ENCODE data around the gene MAL.

MAL gene

DNA sequence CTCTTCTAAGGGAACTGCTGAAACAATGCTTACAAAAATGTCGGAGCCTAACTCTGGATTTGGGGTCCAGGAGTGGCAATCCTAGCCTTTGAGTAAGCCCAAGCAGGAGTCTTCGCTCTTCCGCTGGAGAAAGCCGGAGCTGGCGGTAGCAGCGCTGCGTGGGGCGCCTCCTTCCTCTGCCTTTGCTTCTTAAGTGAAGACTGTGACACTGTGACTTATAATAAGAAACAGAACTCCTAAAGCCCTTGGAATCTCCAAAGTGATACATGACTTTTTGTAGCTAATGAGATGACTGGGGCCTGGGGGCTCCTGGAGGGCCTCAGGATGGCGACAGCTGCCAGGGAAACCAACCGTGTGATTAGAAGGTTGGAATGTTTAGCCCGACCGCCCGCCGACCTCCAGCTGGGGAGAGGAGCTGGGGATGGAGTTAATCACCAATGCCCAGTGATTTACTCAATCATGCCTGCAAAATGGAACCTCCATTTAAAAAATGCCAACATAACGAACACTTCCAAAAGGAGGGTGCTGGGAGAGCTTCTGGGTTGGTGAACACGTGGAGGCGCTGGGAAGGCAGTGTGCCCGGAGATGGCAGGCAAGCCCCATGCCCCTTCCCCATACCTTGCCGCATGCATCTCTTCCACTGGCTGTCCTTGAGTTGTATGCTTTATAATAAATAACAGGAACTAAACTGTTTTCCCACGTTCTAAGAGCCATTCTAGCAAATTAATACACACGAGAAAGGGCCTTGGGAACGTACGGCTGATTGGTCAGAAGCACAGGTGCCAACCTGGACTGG is 29.0 kb upstream of the MAL start:
- no peak for DNase-seq

DNA sequence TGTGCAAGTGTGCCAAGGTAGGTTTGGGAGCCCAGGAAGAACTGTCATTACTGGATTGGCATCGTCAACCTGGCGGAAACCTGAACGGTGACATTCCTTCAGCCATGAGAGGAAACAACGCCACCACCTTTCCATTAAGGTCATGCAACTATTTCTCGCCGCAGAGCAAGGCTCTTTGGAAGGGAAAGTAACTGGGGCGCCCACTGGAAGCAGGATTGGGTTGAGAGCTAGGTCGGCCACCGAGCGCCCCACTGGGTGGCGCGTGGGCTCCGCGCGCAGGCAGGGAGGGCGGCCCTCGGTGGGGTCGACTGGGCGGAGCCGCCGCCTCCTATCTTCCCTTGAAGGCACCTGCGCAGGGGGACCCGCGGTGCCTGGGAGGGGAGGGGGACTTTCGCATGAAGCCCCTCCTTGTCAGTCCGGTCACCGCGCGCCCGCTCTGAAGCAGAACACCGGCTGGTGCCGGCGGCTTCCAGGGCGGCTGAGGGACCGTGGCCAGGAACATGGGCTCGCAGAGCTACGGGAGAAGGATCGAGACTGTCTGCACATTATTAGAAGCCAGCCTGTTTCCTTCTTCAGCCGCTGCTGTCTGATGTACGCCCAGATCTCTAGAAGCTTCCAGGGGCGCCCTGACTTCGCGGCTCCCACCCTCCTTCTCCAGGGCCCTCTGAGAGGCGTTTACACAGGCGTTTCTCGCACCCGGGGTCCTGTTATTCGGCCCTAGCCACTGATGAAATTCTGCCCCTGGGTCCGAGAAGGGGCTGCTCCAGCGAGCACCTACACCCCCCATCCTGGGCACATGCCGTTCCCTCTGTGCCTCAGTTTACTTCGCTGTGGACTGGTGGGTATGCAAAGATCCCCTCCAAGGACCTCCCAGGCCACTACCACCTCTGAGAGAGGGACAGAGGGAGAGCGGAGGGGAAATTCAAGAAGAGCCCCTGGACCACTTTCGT is 27.3 kb upstream of the MAL start:
- no peak for DNase-seq

- DNase-seq, result no peak
These were observed 26.1 kb upstream of the MAL start for GRCh38 chr2:94999431-94999883.

- DNase-seq, result no peak
These were observed 24.4 kb upstream of the MAL start for GRCh38 chr2:95001051-95001562.

DNA sequence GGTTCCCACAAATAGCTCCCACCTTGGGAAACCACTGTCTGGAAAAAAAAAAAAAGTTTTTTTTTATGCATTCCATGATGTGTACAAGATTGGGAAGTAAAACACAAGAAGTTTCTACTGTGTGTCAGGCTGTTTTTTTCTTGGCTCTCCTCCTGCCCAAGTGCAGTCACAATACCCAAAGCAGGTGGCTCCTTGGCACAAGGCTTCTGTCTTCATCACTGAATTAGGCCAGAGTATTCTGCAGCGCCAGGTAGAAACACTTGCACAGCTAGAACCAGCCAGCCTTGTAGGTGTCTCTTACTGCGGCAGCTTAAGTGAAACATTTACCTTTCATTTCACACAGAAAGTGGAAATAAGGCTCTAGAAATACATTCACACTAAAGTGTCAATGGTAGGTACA is 23.8 kb upstream of the MAL start:
- no peak for DNase-seq

DNA sequence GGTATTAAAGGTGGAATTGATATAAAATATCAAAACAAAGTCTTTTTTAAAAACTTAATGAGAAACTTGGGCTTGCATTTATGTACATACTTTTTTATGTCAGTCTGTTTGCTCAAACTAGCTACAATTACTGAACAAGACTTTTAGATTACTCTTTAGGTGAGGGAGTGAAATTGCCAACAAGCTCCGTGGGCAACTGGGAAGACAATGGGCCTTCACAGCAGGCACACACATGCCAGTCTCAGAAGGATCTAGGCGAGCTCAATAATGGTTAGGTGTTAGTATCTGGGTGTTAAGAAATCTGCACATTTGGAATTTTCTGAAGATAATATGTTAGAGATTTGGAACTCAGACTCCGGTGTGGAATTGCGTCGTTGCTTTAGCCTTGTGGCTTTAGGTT is 23.0 kb upstream of the MAL start:
- DNase-seq, result no peak

GRCh38 chr2:95004287-95004686 is 21.2 kb upstream of the MAL start:
- no peak for DNase-seq

- no peak for DNase-seq
These were observed 20.8 kb upstream of the MAL start for GRCh38 chr2:95004711-95005110.

DNA sequence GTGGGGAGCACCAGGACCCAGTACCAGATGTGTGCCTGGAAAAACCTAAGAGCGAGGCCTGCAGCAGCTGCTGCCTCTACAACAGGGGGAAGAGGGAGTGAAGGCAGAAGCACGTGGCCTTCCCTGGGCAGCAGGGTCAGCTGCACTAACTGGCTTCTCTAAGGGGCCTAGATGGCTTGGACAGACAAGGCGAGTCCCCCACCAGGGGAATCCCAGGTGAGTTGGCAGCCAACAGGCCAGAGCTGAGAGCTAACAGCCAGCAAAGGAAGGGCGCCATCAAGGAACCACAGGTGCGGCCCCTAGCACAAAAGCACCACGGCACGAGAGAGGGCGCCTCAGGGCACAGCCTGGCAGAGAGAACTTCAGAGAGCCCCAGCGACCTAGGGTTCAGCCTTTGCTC is 19.8 kb upstream of the MAL start:
- no peak for DNase-seq

GRCh38 chr2:95006588-95006987 is 18.9 kb upstream of the MAL start:
- no peak for DNase-seq

DNA sequence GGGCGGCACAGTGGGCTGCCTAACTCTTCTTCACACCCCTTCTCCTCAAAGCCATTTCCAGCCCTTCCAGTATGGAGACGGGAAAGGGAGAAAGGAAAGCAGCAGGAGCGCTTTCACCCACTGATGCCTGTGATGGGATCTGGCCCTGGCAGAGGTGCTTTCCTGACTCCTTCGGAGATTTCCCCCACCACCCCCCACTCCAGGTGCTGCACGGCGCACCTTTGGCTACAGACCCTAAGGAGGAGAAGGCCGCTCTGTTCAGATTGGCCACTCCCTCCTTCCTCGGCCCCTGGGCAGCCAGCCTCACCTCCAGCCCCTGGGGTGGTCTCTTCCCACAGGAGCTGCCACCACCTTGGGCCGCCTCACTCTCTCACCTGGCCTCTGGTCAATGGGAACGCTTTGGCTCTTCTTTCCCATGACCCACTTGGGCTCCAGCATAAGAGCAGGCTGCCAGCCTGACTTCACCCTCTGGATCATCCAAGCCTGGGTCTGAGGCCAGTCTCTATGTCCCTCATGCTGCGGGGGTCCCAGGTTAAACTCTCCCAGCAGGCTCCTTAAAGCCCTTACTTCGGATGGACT is 18.4 kb upstream of the MAL start:
- DNase-seq, result no peak

DNA sequence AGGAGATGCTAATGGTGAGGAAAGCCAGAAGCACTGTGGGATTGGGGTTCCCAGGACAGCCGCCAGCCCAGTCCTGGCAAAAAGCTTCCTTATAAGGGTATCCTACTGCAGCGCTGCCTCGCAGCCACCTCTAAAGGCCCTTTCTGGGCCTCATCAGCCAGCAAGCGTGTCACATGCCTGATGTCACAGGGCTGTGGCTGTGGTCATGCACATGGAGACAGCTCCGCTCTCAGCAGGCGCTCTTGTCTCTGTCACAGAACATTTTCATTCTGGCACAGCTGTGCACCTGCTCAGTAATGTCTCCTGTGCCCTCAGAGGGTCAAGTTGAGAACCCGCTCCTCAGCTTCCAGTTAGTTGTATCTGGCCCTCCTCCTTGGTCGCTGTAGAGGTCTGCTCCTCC is 17.7 kb upstream of the MAL start:
- no peak for DNase-seq

DNA sequence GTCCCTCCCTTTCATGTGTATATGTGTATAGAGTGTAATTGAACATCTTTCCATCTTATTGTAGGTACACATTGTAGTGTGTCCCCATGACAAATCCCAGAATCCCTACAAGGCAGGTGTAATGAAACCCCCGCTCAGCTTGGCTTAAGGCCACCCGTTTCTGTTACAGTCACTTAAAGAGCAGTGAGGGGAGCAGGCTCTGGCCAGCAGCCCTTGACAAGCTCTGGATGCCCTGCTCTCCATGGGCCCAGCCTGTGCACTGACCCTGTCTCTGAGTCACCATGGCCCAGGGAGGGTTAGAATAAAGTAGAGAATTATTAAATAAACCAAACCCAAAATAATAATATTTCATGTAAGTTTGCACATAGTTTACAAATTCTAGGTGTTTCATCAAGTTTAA is 17.2 kb upstream of the MAL start:
- no peak for DNase-seq

DNA sequence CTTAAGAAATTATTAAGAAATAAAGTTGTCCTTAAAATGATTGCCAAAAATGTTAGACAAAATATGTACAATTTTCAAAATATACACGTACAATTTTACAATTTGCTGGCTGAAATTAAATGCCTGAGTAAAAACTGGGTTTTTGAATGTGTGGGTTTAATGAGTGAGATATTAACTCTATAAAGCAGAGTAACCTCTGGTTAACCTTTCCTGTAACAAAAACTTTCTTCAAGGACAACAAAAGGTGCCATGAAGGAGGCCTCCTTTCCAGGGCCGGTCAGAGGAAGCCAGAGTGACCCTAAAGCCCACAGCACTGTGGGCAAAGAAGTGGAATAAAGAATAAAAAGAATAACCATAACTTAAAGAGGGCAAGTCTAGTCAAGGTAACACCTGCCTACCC is 16.5 kb upstream of the MAL start:
- DNase-seq, result no peak

DNA sequence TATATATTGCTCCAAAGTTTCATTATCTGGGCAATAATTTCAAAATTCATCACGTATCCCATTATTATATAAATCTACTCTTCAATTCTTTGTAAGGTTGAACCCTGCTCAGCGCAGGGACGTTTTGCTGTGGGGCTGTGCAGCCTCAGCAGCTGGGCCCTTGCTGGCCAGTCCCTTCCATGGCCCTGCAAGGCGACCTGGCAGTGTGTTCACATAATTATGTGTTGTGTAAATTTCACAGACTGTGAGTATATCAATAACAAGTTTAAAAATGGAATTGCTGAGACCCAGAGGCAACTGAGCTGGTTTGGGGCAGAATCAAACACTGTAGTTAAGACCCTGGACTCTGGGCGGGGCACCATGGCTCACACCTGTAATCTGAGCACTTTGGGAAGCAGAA is 16.1 kb upstream of the MAL start:
- DNase-seq, result no peak

DNA sequence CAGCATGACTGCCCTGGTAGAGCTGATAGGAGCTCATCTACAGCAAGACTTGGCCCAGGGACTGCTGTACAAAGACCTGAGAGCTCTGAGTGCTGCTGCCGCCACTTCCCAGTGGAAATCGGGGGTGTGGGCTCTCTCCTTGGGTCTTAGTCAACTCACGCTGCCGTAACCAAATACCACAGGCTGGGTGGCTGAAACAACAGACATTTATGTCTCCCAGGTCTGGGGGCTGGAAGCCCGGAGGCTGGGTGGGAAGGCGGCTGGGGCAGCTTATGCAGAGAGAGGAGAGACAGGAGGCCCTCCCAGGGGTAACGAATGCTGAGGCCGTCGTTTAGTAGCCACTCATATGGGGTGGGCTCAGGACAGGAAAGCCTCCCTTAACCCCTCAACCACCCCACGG is 15.4 kb upstream of the MAL start:
- no peak for DNase-seq

- no peak for DNase-seq
These were observed 14.8 kb upstream of the MAL start for GRCh38 chr2:95010718-95011117.

- no peak for DNase-seq
These were observed 12.5 kb upstream of the MAL start for GRCh38 chr2:95012881-95013550.

DNA sequence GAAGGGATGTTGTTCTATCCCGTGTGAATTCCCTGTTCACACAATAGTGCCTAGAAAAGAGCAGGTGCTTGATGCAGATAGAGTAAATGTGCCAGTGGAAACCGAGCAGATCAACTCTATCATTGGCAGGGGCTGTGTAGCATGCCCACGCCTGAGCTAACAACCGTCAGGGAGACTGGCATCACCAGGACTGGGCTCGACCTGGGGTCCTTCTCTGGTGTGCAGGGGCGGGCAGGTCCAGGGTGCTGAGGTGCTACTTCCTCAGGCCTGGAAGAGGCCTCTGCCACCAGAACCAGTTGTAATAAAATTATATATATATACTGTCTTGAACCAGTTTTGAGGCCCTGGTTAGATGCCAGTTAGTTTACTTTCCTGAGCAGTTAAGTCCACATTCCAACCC is 11.8 kb upstream of the MAL start:
- DNase-seq, result no peak

DNA sequence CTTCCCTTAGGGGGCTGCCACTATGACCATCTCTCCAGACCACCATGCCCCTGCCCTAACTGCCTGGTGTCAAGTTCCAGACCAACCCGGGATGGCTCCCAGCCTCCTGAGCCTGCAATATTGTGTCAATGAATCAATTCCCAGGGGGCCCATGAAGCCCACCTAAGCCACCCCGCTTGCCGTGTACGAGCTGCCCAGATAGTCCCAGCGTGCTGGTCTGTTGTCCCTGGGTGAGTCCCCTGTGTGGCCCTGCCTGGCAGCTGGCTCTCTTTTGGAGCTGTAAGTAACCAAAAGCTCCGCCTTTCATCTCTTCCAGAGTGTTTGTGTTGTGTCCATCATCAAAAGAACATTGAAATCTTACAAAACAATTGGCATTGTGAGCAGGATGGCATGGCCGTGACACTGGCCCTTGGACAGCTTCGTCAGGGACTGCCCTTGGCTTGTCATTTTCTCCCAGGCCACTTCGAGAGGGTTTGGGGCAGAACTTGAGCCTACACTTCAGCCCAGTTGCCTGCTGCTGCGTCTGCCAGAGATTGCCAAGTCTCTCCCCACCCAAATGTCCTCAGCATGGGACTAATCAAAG is 11.3 kb upstream of the MAL start:
- DNase-seq, result no peak

DNA sequence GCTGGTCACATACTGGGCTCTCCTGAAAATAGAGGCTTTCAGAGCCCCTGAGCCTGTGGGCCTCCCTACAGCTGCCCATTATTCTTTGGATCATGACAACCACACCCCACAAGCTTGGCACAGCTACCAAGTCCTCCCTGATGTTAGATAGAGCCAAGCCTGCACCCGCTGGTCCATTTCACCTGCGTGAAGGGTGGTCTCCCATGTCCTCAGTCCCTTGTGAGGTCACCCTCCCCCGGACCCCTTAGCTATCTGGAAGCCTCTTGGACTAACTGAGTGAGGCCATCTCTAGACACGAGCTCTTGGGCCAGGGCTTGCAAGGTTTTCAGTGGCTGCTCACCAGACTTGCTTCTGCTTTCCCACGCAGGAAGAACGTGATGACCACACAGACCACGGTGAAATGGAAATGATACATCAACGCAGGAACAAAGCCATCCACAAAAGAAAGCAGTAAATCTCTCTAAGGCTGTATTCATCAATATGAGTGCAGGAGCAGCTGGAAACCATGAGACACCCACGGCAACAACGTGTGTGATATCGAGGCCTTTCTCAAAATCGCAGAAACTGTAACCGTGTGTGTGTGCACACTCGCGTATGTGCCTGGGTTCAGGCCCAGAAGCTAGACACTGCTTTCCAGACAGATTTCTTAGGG is 10.1 kb upstream of the MAL start:
- no peak for DNase-seq

- DNase-seq, result no peak
These were observed 8.9 kb upstream of the MAL start for GRCh38 chr2:95016616-95017015.
